ENCODE measurements around the gene CADPS2. TPM values are rescaled to one million over a fixed set of nuclear protein-coding genes. Genes with fewer than 3 reads are reported as not detected.
"Not testable (repeated sequence)": the region's sequence is repeated elsewhere in the genome, so short reads cannot be mapped to it uniquely, and the experiment has no call there.

The CADPS2 gene
- total and polyA plus RNA-seq, 2 donors (not counting 1 experiment from before 2014, with no cell fraction given), result not detected

- no peak overlapping the region for H3K4me3 ChIP-seq (ENCODE audit: control extremely low read depth in 1 of 5, extremely low read depth in 1 of 5, insufficient read depth in 1 of 5, low read depth in 2 of 5, low read length in 4 of 5)
- peaks cover 0 to 3% (median 0%) of the 10 kb centered on the region in 3 donors for H3K9me3 ChIP-seq (ENCODE audit: control extremely low read depth in 1 of 3, control insufficient read depth in 2 of 3, insufficient read depth in 1 of 3, low read length in 2 of 3)
- no peak overlapping the region for H3K27ac ChIP-seq (ENCODE audit: low read length in 2 of 2)
- H4K20me1 ChIP-seq (ENCODE audit: control insufficient read depth, insufficient read depth, low read length, poor library complexity, severe bottlenecking), result no peaks in the 10 kb centered on the region
- Mint-ChIP-seq H3K4me1 (no peaks in the 10 kb centered on the region), H3K27ac (no peak overlapping the region), H3K9me3 (ENCODE audit: insufficient read depth) (peaks cover 6% of the 10 kb centered on the region), H3K4me3 (no peak overlapping the region), H3K27me3 (no peaks in the 10 kb centered on the region)
- TF ChIP-seq EZH2 (IDR thresholded peaks at IDR 0.05; ENCODE audit: borderline replicate concordance, insufficient read depth, low read depth, low read length, poor library complexity, severe bottlenecking) (no peak), CTCF (IDR thresholded peaks at IDR 0.05) (no peak)
- no peaks in the 10 kb centered on the region for H3K79me2 ChIP-seq (ENCODE audit: control insufficient read depth, insufficient read depth, low read length)
- no peaks in the 10 kb centered on the region for H3K4me1 ChIP-seq (ENCODE audit: control insufficient read depth in 2 of 2, insufficient read depth in 2 of 2, low read length in 2 of 2)
- H3K4me2 ChIP-seq (replicated peaks; ENCODE audit: low read depth, low read length, poor library complexity, severe bottlenecking), result no peak overlapping the region
- H3K27me3 ChIP-seq (replicated peaks in 1 of 4; ENCODE audit: control extremely low read depth in 1 of 4, control insufficient read depth in 3 of 4, insufficient read depth in 4 of 4, low read length in 3 of 4), result no peaks in the 10 kb centered on the region
- ATAC-seq (ENCODE audit: low read depth) (no peak), DNase-seq (no peak)
- CTCF ChIA-PET, result no interaction called here
- no peak overlapping the region for H3K9ac ChIP-seq (ENCODE audit: low read length)
- no peak overlapping the region for H2AFZ ChIP-seq (ENCODE audit: insufficient read depth, low read depth, low read length, poor library complexity, severe bottlenecking)
- WGBS (ENCODE audit: insufficient coverage), result no CpG with 5 or more reads among the region's 1 CpG
- H3K36me3 ChIP-seq (replicated peaks in 1 of 2; ENCODE audit: control extremely low read depth in 1 of 2, control insufficient read depth in 1 of 2, extremely low read depth in 1 of 2, insufficient read depth in 2 of 2, low read length in 1 of 2), result no peaks in the 10 kb centered on the region
- intact Hi-C loops (cut with micrococcal nuclease), result no loop called here
- POLR2A ChIA-PET, result no interaction called here
These were observed 206.4 kb downstream of the CADPS2 start for GRCh38 chr7:122679813-122680212.

GRCh38 chr7:122679269-122679709, 207.0 kb downstream of the CADPS2 start:
- H3K9me3 Mint-ChIP-seq (ENCODE audit: insufficient read depth); H3K36me3 ChIP-seq (replicated peaks in 1 of 2; ENCODE audit: control extremely low read depth in 1 of 2, control insufficient read depth in 1 of 2, extremely low read depth in 1 of 2, insufficient read depth in 2 of 2, low read length in 1 of 2); H3K4me1 ChIP-seq (ENCODE audit: control insufficient read depth in 2 of 2, insufficient read depth in 2 of 2, low read length in 2 of 2); H3K4me3 Mint-ChIP-seq; H3K27ac ChIP-seq (ENCODE audit: low read length in 2 of 2); H3K27me3 ChIP-seq (replicated peaks in 1 of 4; ENCODE audit: control extremely low read depth in 1 of 4, control insufficient read depth in 3 of 4, insufficient read depth in 4 of 4, low read length in 3 of 4); H3K27ac Mint-ChIP-seq; H3K4me2 ChIP-seq (replicated peaks; ENCODE audit: low read depth, low read length, poor library complexity, severe bottlenecking); H3K27me3 Mint-ChIP-seq; POLR2A ChIA-PET; H3K9ac ChIP-seq (ENCODE audit: low read length); ATAC-seq (ENCODE audit: low read depth); H4K20me1 ChIP-seq (ENCODE audit: control insufficient read depth, insufficient read depth, low read length, poor library complexity, severe bottlenecking); CTCF ChIA-PET; H3K9me3 ChIP-seq (ENCODE audit: control extremely low read depth in 1 of 3, control insufficient read depth in 2 of 3, insufficient read depth in 1 of 3, low read length in 2 of 3); intact Hi-C loops (cut with micrococcal nuclease); H3K79me2 ChIP-seq (ENCODE audit: control insufficient read depth, insufficient read depth, low read length); DNase-seq; H3K4me1 Mint-ChIP-seq; H3K4me3 ChIP-seq (ENCODE audit: control extremely low read depth in 1 of 5, extremely low read depth in 1 of 5, insufficient read depth in 1 of 5, low read depth in 2 of 5, low read length in 4 of 5); H2AFZ ChIP-seq (ENCODE audit: insufficient read depth, low read depth, low read length, poor library complexity, severe bottlenecking): not testable (repeated sequence)
- WGBS (ENCODE audit: insufficient coverage), result 75% methylated on average over 8 of the region's 9 CpGs
